ENCODE measurements around the gene OR8B3. TPM values are rescaled to one million over a fixed set of nuclear protein-coding genes. Genes with fewer than 3 reads are reported as not detected.

OR8B3 gene
- total and polyA plus RNA-seq, 2 donors (not counting 3 experiments of a cell fraction or from before 2014, with no cell fraction given): not detected

GRCh38 chr11:124359566-124359965, 39.3 kb downstream of the OR8B3 start:
- dilution Hi-C loops (cut with MboI; ENCODE audit: extremely low pct_ligation_motif_present, low sequenced_read_pairs) (no loop called here), intact Hi-C loops (cut with micrococcal nuclease) (no loop called here)
- H2AFZ ChIP-seq (ENCODE audit: low read depth, low read length): no peak overlapping the region
- no peaks in the 10 kb centered on the region for H3K27me3 ChIP-seq (ENCODE audit: control insufficient read depth in 2 of 2, insufficient read depth in 2 of 2, low read length in 2 of 2)
- no peak for FAIRE-seq
- no peaks in the 10 kb centered on the region for H3K9me1 ChIP-seq (replicated peaks; ENCODE audit: control insufficient read depth, extremely low read depth, insufficient read depth, low read length)
- H3K4me2 ChIP-seq (ENCODE audit: insufficient read depth, low read length): no peak overlapping the region
- DNase-seq (ENCODE audit: low read depth, low spot score): no peak
- ChIA-PET CTCF (no interaction called here), POLR2A (no interaction called here)
- H3K36me3 ChIP-seq (ENCODE audit: control insufficient read depth in 2 of 2, extremely low read depth in 1 of 2, insufficient read depth in 2 of 2, low read length in 2 of 2): no peaks in the 10 kb centered on the region
- TF ChIP-seq EZH2 (IDR thresholded peaks at IDR 0.05; ENCODE audit: borderline replicate concordance, low read depth, low read length, severe bottlenecking) (no peak), POLR2A (IDR thresholded peaks at IDR 0.05; ENCODE audit: low read depth, low read length) (no peak), CTCF (IDR thresholded peaks at IDR 0.05; ENCODE audit: extremely low read depth in 1 of 2, insufficient read depth in 1 of 2, low read depth in 1 of 2, low read length in 2 of 2) (no peak), MYC (IDR thresholded peaks at IDR 0.05; ENCODE audit: low read depth, low read length) (no peak), POLR2AphosphoS5 (IDR thresholded peaks at IDR 0.05; ENCODE audit: insufficient read depth, low read depth, low read length) (no peak), FOS (IDR thresholded peaks at IDR 0.05; ENCODE audit: borderline replicate concordance, insufficient read depth, low read length) (no peak)
- H3K4me1 ChIP-seq (ENCODE audit: control insufficient read depth, extremely low read depth, insufficient read depth, low read length): no peaks in the 10 kb centered on the region
- no peaks in the 10 kb centered on the region for H4K20me1 ChIP-seq (replicated peaks; ENCODE audit: control insufficient read depth, extremely low read depth, insufficient read depth, low read length)
- H3K4me3 ChIP-seq (replicated peaks in 1 of 3; ENCODE audit: insufficient read depth in 1 of 3, low read depth in 1 of 3, low read length in 3 of 3): no peak overlapping the region
- no peaks in the 10 kb centered on the region for H3K9me3 ChIP-seq (replicated peaks; ENCODE audit: control insufficient read depth, insufficient read depth, low read length)
- BruUV-seq (replicated peaks): no TSS peak
- no peaks in the 10 kb centered on the region for H3K79me2 ChIP-seq (ENCODE audit: control insufficient read depth, insufficient read depth, low read length)
- H3K9ac ChIP-seq (replicated peaks; ENCODE audit: extremely low read depth, insufficient read depth, low read length): no peak overlapping the region
- H3K27ac ChIP-seq (ENCODE audit: insufficient read depth, low read depth, low read length): no peak overlapping the region

GRCh38 chr11:124346311-124346955, 52.4 kb downstream of the OR8B3 start:
- no TSS peak for BruUV-seq (replicated peaks)

More at GRCh38 chr11:124346311-124346955, 52.4 kb downstream of the OR8B3 start:
- no peak overlapping the region for H2AFZ ChIP-seq (ENCODE audit: low read depth, low read length)
- no peak overlapping the region for H3K4me2 ChIP-seq (ENCODE audit: insufficient read depth, low read length)
- no peaks in the 10 kb centered on the region for H3K9me1 ChIP-seq (replicated peaks; ENCODE audit: control insufficient read depth, extremely low read depth, insufficient read depth, low read length)
- intact Hi-C loops (cut with micrococcal nuclease): no loop called here
- POLR2A ChIA-PET: no interaction called here
- H3K79me2 ChIP-seq (ENCODE audit: control insufficient read depth, insufficient read depth, low read length): no peaks in the 10 kb centered on the region
- H3K9me3 ChIP-seq (replicated peaks; ENCODE audit: control insufficient read depth, insufficient read depth, low read length): no peaks in the 10 kb centered on the region
- no peaks in the 10 kb centered on the region for H3K36me3 ChIP-seq (ENCODE audit: control insufficient read depth in 2 of 2, extremely low read depth in 1 of 2, insufficient read depth in 2 of 2, low read length in 2 of 2)
- no peaks in the 10 kb centered on the region for H4K20me1 ChIP-seq (replicated peaks; ENCODE audit: control insufficient read depth, extremely low read depth, insufficient read depth, low read length)
- H3K9ac ChIP-seq (replicated peaks; ENCODE audit: extremely low read depth, insufficient read depth, low read length): no peak overlapping the region
- H3K4me1 ChIP-seq (ENCODE audit: control insufficient read depth, extremely low read depth, insufficient read depth, low read length): no peaks in the 10 kb centered on the region
- TF ChIP-seq EZH2 (IDR thresholded peaks at IDR 0.05; ENCODE audit: borderline replicate concordance, low read depth, low read length, severe bottlenecking): no peak
- no peak for TF ChIP-seq POLR2AphosphoS5 (IDR thresholded peaks at IDR 0.05; ENCODE audit: insufficient read depth, low read depth, low read length)
- TF ChIP-seq CTCF (IDR thresholded peaks at IDR 0.05; ENCODE audit: extremely low read depth in 1 of 2, insufficient read depth in 1 of 2, low read depth in 1 of 2, low read length in 2 of 2): no peak
- TF ChIP-seq FOS (IDR thresholded peaks at IDR 0.05; ENCODE audit: borderline replicate concordance, insufficient read depth, low read length): no peak
- no peak for TF ChIP-seq MYC (IDR thresholded peaks at IDR 0.05; ENCODE audit: low read depth, low read length)
- TF ChIP-seq JUN (IDR thresholded peaks at IDR 0.05; ENCODE audit: borderline replicate concordance, insufficient read depth, insufficient read length, low read depth): no peak
- TF ChIP-seq MAX (IDR thresholded peaks at IDR 0.05; ENCODE audit: insufficient read depth, insufficient read length): no peak
- no peak for TF ChIP-seq GATA2 (IDR thresholded peaks at IDR 0.05; ENCODE audit: insufficient read depth, insufficient read length, low read depth, low read length)
- no peak for TF ChIP-seq POLR2A (IDR thresholded peaks at IDR 0.05; ENCODE audit: low read depth, low read length)
- CTCF ChIA-PET: no interaction called here
- H3K27ac ChIP-seq (ENCODE audit: insufficient read depth, low read depth, low read length): no peak overlapping the region
- FAIRE-seq (no peak), DNase-seq (ENCODE audit: low read depth, low spot score) (no peak)
- dilution Hi-C loops (cut with MboI; ENCODE audit: extremely low pct_ligation_motif_present, low sequenced_read_pairs): no loop called here
- no peak overlapping the region for H3K4me3 ChIP-seq (replicated peaks in 1 of 3; ENCODE audit: insufficient read depth in 1 of 3, low read depth in 1 of 3, low read length in 3 of 3)
- no peaks in the 10 kb centered on the region for H3K27me3 ChIP-seq (ENCODE audit: control insufficient read depth in 2 of 2, insufficient read depth in 2 of 2, low read length in 2 of 2)

All from endothelial cell of umbilical vein (primary cell).